NCI-H2107 treated with DMSO at 0.1 percent for 48 hours (cell line): Measurements from ENCODE around the gene UCP2.

ENCODE experiments used
- DNase-seq: peaks from one replicate; lab custom pipeline; 2025; ENCODE audit not compliant: unreplicated experiment; lab: John Stamatoyannopoulos, UW

UCP2 gene, protein sequence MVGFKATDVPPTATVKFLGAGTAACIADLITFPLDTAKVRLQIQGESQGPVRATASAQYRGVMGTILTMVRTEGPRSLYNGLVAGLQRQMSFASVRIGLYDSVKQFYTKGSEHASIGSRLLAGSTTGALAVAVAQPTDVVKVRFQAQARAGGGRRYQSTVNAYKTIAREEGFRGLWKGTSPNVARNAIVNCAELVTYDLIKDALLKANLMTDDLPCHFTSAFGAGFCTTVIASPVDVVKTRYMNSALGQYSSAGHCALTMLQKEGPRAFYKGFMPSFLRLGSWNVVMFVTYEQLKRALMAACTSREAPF

GRCh38 chr11:73982595-73982989, at the start of gene UCP2:
Gene UCP2, minus strand, starts transcription at chr11:73982843. Its CDS starts 4,465 bp downstream, at chr11:73978378.
- DNase-seq = peak; percentile 77

GRCh38 chr11:74030723-74031676, 48.4 kb upstream of the UCP2 start:
- DNase-seq = no peak

GRCh38 chr11:74025467-74026166, 43.0 kb upstream of the UCP2 start:
- no peak for DNase-seq

DNA sequence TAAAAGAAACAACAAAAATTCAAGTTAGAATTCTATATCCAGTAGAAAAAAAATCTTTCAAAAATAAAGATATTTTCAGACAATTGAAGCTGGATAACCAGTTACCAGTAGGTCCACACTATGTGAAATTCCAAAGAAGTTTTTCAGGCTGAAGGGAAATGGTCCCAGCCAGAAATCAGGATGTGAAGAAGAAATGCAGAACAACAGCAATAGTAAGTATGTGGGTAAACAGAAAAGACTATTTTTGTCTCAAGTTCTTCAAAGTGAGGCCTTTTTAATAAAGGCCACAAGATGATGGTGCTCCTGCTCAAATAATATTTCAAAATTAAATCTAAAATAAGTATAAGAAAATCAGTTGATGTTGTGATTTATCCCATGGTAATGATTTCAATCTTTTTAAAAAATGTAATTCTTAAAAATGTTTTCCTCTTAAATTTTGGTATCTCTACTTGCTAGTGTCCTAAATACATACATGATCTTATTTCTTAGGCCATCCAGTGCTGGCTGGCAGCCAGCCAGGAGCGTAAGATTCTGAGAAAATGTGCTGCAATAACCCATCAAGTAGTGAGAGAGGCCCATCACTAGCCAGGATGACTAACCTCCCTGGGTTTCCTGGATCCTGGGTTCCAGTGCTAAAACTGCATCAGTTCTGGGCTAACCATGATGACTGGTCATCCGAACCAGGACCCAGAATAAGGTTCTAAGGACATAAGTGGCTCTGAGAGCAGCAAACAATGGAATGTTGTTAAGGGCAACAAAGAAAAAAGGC, 41.8 kb upstream of the UCP2 start:
- DNase-seq = no peak

- no peak for DNase-seq
These were observed 40.6 kb upstream of the UCP2 start for GRCh38 chr11:74023276-74023675.

GRCh38 chr11:74022546-74022945, 39.9 kb upstream of the UCP2 start:
- no peak for DNase-seq

DNA sequence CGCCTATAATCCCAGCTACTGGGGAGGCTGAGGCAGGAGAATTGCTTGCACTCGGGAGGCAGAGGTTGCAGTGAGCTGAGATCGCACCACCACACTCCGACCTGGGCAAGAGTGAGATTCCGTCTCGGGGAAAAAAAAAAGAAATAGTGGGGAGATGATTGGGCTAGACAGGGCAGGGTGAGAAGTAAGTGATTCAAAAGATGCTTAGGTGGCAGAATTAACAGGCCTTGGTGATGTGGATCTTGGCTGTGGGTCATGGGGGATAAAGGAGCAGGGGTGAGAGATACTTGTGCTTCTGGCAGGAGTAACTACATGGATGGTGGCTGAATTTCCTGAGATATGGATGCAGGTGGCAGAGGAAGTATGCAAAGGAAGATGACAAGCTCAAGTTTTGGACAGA, 39.4 kb upstream of the UCP2 start:
- DNase-seq = no peak

- no peak for DNase-seq
These were observed 37.9 kb upstream of the UCP2 start for GRCh38 chr11:74020539-74020938.

DNA sequence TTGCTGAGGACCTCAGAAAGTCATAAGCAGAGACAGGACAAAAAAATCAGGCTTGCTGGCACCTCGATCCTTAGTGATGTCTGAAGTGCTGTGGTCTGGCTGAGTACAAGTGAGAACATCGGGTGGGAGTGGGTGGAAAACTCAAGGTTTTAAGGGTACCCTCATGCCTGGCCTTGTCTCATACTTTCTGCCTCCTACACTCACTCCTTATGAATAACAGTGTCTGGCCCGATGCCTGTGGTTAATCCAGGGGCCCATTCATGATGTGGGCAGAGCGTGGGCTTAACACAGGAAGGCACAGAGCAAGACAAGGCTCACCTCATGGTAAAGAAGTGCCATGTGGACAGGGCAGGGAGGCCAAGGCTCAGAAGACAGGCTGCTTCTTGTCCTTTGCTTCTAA, 37.2 kb upstream of the UCP2 start:
- no peak for DNase-seq

GRCh38 chr11:74019104-74019738, 36.6 kb upstream of the UCP2 start:
- no peak for DNase-seq

DNA sequence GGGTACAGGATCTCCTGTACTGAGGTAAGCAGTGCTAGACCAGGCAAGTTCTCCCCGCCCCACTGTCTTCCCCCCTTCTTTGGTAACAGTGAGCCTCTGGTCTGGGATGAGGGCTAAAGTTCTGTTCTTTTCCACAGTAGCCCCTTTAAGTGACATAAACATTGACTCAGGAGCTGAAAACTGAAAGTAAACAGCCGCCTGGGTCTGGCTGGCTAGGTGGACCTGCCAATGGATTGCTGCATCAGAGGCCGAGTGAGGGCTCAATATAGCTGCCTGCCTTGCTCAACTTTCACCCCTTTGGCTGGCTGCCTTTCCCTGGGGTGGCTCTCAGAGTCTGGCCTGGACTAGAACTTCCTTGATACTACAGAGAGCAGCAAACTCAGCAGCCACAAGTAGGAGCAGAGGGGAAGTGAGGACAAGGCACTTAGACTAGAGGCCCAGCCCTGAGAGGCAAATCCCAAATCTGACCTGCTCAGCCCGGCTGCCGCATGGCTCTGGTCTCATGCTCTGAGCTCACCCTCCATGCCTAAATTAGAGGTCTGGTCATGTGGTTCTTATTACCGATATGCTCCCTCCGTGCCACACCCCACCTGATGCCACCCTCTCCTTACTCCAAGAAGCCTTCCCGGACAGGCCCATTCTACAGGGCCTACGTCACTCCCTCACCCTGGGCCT, 35.8 kb upstream of the UCP2 start:
- no peak for DNase-seq

GRCh38 chr11:74017631-74018030, 35.0 kb upstream of the UCP2 start:
- no peak for DNase-seq

DNA sequence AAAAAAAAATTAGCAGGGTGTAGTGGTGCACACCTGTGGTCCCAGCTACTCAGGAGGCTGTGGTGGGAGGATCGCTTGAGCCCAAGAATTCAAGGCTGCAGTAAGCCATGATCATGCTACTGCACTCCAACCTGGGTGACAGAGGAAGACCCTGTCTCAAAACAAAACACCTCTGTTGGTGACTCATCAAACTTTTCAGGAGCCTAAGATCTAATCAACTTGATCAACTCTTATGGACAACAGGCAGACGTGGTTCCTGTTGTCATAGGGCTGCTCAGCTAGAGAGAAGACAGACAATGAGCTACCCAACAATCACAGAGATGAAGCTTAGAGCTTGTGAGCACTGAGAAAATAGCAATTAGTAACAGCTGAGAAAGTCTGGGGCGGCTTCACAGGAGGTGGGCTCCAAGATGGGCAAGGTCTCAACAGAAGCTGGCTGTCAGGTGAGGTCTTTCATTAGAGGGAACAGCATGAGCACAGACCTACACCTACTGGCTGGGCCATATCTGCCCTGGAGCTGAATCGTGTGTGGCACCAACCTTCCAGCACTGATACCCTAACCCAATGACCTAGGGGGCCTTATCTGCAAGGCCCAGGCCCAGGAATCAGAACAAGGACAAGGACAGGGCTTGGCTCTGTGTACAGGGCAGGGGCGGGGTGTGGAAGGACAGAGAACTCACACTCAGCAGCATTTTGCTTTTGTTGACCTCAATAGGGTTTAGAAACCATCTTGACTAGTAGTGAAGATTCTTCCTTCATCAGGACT, 33.5 kb upstream of the UCP2 start:
- DNase-seq = no peak

- DNase-seq = no peak
These were observed 32.2 kb upstream of the UCP2 start for GRCh38 chr11:74014880-74015279.

- no peak for DNase-seq
These were observed 30.5 kb upstream of the UCP2 start for GRCh38 chr11:74013141-74013540.

DNA sequence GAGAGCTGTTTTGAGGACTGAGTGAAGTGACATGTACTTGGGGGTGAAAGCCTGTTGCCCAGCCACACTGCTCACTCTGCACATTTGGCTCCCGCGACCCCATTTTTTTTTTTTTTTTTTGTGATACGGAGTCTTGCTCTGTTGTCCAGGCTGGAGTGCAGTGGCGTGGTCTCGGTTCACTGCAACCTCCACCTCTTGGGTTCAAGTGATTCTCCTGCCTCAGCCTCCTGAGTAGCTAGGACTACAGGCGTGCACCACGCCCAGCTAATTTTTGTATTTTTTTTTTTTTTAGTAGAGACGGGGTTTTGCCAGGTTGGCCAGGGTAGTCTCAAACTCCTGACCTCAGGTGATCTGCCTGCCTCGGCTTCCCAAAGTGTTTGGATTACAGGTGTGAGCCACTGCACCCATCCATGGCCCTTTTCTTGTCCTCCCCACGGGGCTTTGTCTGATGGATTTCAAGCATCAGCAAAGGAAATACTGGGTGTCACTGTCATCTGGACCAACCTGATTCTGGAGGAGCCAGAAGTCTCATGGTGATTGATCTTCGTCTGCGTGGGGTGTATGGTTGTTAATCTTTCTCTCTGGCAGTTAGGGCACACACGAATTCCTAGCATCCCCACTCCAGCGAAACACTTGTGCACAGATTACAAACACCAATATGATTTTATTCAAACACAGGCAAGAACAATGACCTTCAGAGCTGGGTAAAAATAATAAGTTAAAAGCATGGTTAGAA, 29.6 kb upstream of the UCP2 start:
- no peak for DNase-seq

GRCh38 chr11:74011360-74012073, 28.9 kb upstream of the UCP2 start:
- no peak for DNase-seq
